Keratinocyte (primary cell): ENCODE data around the gene ATP6V0A1.

Source experiments
- CTCF ChIP-seq, 3 experiments: IDR thresholded peaks in 1 of 3; conservative IDR thresholded peaks in 1 of 3; optimal IDR thresholded peaks in 1 of 3; 2 replicates in 2 of 3; 3 replicates in 1 of 3; pipeline versions ENCODE3 to v1.5.1; 2011; ENCODE audit warnings: low read length in 3 of 3, mild to moderate bottlenecking in 3 of 3, moderate library complexity in 2 of 3, control low read depth in 1 of 3, inconsistent platforms in 1 of 3; ENCODE audit not compliant: insufficient read depth in 2 of 3; ENCODE audit errors: extremely low read depth in 1 of 3
- EZH2 ChIP-seq: IDR thresholded peaks from one replicate; pipeline ENCODE4 v1.6.1; 2012; ENCODE audit warnings: inconsistent platforms, mild to moderate bottlenecking, low read length, moderate library complexity

- TF ChIP-seq CTCF (optimal IDR thresholded peaks at IDR 0.05 in 1 of 3, IDR thresholded peaks at IDR 0.05 in 1 of 3, conservative IDR thresholded peaks at IDR 0.05 in 1 of 3; ENCODE audit: extremely low read depth in 1 of 3, insufficient read depth in 2 of 3, low read length in 3 of 3) (no peak), EZH2 (no peak)
Observed at GRCh38 chr17:42512246-42512645, 53.6 kb downstream of the ATP6V0A1 start.
